GM10248 (cell line): ENCODE results near the gene KRTAP23-1.

Source experiments
- CTCF ChIA-PET: fragments of 300-600 bp; sonication (Branson Sonifier 250); formaldehyde crosslinking; extraction: SDS; loops from one replicate; lab custom pipeline; 2021; ENCODE audit warnings: antibody characterized with exemption; lab: Yijun Ruan, JAX
- POLR2A ChIA-PET: fragments of 350-650 bp; sonication (Branson Sonifier 250); formaldehyde crosslinking; extraction: SDS; loops from one replicate; lab custom pipeline; 2020; ENCODE audit warnings: antibody characterized with exemption; lab: Yijun Ruan, JAX
- DNase-seq: peaks from one replicate; pipeline ENCODE4 v3.0.0; 2012; ENCODE audit errors: extremely low spot score
- TF ChIP-seq, protein P1 (sequence below): IDR thresholded peaks from 2 replicates; pipeline ENCODE4 v1.5.1; 2012; ENCODE audit warnings: mild to moderate bottlenecking, low read depth; ENCODE audit errors: extremely low read depth, missing control alignments, control extremely low read depth

KRTAP23-1 gene, protein sequence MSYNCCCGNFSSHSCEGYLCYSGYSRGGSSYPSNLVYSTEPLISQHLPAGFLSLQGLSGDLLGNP

DNA sequence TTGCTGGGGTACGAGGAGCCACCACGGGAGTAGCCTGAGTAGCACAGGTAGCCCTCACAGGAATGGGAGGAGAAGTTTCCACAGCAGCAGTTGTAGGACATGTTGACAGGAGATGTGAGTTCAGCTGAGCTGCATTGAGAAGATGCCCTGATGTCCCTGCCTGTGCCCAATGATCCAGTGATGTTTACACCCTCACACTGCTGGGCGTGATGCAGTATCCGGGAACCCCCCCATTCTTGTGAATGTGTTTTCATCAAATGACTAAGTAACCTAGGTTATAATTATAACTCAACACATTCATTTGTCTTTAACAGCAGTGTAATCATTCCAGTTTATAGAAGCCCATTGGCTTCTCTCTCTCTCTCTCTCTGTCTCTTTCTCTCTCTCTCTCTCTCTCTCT, at the start of gene KRTAP23-1:
Gene KRTAP23-1 (minus strand): TSS at position 101 of the 400 bp plus-strand sequence. CDS start 0 bp downstream, at position 101.
- CTCF ChIA-PET = interaction anchor here (1.4 kb wide), 1 partner anchor 15 kb away, joined by 3 read pairs; no protein-coding TSS in a partner anchor
- TF ChIP-seq, protein P1, sequence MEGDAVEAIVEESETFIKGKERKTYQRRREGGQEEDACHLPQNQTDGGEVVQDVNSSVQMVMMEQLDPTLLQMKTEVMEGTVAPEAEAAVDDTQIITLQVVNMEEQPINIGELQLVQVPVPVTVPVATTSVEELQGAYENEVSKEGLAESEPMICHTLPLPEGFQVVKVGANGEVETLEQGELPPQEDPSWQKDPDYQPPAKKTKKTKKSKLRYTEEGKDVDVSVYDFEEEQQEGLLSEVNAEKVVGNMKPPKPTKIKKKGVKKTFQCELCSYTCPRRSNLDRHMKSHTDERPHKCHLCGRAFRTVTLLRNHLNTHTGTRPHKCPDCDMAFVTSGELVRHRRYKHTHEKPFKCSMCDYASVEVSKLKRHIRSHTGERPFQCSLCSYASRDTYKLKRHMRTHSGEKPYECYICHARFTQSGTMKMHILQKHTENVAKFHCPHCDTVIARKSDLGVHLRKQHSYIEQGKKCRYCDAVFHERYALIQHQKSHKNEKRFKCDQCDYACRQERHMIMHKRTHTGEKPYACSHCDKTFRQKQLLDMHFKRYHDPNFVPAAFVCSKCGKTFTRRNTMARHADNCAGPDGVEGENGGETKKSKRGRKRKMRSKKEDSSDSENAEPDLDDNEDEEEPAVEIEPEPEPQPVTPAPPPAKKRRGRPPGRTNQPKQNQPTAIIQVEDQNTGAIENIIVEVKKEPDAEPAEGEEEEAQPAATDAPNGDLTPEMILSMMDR = no peak
- no peak for DNase-seq
- POLR2A ChIA-PET = no interaction called here

DNA sequence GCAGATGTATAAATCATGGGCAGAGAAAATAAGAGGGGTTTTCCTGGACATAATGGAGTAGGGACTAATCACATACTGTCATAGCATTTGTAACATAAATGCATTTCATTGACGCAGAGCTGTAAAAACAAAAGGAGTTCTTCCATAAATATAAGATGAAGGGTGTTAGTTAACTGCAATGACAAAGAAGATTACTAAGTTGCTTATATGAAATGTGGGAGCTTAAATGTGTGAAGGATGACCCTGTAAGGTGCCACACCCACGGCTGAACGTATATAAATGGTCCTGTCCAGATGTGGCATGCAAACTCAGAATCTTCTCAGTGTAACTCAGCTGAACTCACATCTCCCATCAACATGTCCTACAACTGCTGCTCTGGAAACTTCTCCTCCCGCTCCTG, 47.3 kb upstream of the KRTAP23-1 start, which contains the start of gene KRTAP13-1:
Gene KRTAP13-1 (plus strand): TSS at position 301 of the 400 bp plus-strand sequence. CDS start 56 bp downstream, at position 357.
- CTCF ChIA-PET = no interaction called here
- TF ChIP-seq, protein P1 = no peak
- POLR2A ChIA-PET = no interaction called here
- DNase-seq = no peak

DNA sequence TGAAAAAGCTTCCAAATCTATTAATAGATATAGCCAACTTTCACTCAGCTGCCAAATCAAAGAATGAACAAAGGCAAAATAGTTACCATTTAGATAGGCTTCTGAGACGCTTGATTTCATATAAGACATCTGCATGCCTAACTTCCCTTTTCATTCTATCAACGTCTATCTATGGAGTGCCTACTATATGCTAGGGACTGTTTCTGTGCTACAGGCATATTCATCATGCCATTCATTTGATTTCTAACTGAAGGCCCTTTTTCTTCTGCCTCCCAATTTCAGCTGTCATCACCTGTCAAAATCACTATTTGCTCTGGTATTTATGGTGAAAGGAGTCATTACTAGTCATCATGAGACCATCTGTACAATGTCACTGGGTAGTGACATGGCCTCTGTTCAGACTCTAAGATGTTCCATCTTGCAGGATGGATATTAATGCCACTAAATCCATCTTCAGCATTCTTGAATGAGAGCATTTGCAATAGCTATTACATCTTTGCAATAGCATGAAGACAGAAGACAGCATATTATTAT, 43.2 kb upstream of the KRTAP23-1 start:
- CTCF ChIA-PET = no interaction called here
- TF ChIP-seq, protein P1 = no peak
- no peak for DNase-seq
- POLR2A ChIA-PET = no interaction called here

DNA sequence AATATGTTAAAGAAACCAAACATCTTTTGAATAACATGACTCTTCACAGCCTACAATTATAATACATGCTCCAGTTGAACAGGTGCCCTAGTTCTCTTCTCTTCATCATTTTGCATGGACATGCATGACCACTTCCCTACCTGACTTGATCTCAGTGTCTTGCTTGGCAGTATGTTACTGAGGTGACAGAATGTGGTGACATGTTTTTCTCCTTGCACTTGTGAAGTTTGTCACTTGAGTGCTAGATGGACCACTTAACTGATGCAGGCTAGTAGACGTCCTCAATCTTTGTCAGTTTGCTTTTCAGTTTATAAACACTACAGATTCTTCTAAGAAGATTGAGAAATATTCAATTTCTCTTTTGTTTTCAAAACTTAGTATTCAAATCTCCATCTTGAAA, 33.8 kb upstream of the KRTAP23-1 start:
- ChIA-PET CTCF (no interaction called here), POLR2A (no interaction called here)
- DNase-seq = no peak
- TF ChIP-seq, protein P1 = no peak

DNA sequence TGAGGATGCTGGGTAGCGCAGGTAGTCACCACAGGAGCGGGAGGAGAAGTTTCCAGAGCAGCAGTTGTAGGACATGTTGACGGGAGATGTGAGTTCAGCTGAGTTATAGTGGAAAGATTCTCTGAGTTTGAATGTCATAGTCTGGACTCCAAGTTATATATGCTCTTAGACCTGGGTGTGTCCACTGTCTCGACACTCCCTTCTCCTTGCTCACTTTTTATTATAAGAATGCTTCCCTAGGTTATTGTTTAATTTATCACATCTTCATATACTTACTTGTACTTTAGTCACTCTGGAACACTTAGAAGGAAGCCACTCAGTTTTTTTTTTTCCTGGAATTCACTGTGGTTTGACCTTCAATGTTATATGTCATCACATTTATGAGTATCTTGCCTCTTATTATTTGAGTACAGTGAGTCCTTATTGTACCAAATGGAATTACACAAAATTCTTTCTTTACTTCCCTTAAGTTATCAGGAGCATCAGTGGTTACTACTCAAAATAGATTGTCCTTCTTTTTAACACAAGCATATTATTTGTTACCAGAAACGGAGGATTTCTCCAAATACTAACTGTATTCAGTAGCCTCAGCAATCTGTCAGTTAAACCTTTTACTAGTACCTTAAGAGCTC, 23.8 kb upstream of the KRTAP23-1 start, which contains the start of gene KRTAP13-2:
Gene KRTAP13-2 (minus strand): TSS at position 133 of the 632 bp plus-strand sequence. CDS start 58 bp downstream, at position 75.
- CTCF ChIA-PET = interaction anchor here (1.7 kb wide), 1 partner anchor 17 kb away, joined by 5 read pairs; no protein-coding TSS in a partner anchor
- POLR2A ChIA-PET = no interaction called here
- no peak for DNase-seq
- TF ChIP-seq, protein P1 = no peak

DNA sequence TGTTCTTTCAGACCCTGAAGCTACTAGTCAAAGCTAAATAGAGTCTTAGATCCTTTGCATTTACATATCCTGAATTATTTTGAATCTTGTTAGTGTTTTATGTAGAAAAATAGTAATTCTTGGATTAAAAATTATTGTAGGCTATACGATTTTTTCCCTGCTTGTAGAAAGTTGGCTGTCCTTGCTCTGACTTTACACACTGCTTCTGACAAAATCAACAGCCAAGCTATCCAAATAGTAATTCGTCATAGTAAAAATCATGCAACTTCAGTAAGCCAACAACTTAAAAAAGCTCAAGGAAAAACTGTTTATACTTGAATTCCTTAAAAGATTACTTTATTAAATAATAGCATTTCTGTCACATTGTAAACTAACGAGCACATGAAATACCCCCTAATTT, 7.5 kb upstream of the KRTAP23-1 start:
- CTCF ChIA-PET = interaction anchor here (1.2 to 1.5 kb wide), 2 partner anchors 14 to 16 kb away, joined by 3 to 5 read pairs; partner anchors contain the start of gene KRTAP13-2
- no peak for DNase-seq
- POLR2A ChIA-PET = no interaction called here
- TF ChIP-seq, protein P1 = no peak
